HG03565 (cell line): ENCODE measurements around the gene CFAP299.

Experiments used
- ATAC-seq: cut with Tn5 transposase; IDR thresholded peaks from one replicate; pipeline ENCODE4 v1.9.1; 2021; ENCODE audit warnings: mild to moderate bottlenecking, moderate library complexity; ENCODE audit not compliant: unreplicated experiment

CFAP299 gene

DNA sequence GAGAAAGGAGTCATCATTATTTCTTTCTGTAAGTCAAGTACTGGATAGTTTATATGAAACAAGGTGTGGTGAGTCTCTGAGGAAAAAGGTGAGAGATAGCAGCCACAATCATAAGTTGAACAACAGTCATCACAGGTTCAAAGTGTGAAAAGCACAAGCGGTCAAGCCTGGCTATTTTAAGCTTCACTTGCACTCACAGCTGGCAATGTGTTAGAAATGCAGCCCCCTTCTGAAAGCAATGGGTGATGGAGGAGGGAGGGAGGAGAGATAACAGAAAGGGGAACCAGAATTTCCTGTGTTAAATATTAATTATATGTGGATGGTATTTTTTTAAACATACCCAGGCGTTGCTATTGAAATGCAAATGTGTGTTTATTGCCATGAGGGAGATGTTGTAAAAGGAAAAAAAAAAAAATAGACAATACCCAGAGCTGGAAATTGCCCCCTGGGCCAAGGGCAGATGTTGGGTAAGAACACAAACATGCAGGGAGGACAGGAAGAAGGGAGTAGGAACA is 668.1 kb downstream of the CFAP299 start:
- ATAC-seq = peak; percentile 94

DNA sequence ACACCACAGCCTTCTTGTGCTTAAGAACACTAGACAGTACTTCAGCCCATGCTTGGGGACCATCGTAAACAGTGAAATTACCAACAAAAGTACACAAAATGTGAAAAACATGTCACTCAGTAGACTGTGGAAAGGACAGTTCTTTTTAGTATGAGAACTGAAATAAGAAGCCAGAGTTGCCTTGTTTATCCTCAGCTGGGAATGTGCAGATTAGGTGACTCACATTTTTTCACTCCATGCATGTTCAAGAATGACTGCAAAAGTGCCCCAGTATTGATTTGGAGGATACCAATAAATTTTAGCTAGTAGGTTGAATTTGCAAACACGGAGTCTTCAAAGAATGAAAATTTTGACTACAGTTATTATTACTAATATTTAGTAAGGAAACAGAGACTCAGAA is 671.9 kb downstream of the CFAP299 start:
- no peak for ATAC-seq
